ENCODE results near the gene TBC1D32.
"Not testable (repeated sequence)": the region's sequence is repeated elsewhere in the genome, so short reads cannot be mapped to it uniquely, and the experiment has no call there.

The TBC1D32 gene

DNA sequence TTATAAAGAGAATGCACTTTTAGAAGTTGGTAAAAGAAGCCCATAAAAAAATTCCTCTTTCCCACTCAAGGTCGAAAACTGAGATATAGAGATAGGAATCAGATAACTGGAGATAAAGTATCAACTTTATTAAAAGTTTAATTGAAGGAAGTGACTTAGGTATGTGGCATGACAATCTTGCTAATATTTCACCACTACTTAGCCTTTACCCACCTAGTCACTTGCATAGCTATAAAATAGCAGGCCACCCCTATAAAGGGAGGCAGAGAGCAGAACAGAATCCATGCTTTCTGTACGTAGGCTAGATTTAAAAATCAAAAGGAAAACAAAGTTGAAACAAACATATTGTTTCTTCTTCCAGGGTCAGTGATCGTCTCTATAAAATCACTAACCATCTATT lies 13.2 kb upstream of the TBC1D32 start:
- Histone ChIP-seq H3K27me3 (ENCODE audit: insufficient read depth, low read length) (no peaks in the 10 kb centered on the region), H3K4me1 (ENCODE audit: insufficient read depth, low read length) (no peaks in the 10 kb centered on the region), H3K9ac (ENCODE audit: low read depth, low read length) (no peak overlapping the region), H3K27ac (ENCODE audit: low read depth, low read length) (no peak overlapping the region), H3K9me3 (ENCODE audit: insufficient read depth, low read depth, low read length) (no peaks in the 10 kb centered on the region), H3K36me3 (ENCODE audit: insufficient read depth, low read length) (no peaks in the 10 kb centered on the region), H3K4me3 (ENCODE audit: low read length) (no peak overlapping the region)
- 90% methylated on average over 2 of the region's 3 CpGs for WGBS

DNA sequence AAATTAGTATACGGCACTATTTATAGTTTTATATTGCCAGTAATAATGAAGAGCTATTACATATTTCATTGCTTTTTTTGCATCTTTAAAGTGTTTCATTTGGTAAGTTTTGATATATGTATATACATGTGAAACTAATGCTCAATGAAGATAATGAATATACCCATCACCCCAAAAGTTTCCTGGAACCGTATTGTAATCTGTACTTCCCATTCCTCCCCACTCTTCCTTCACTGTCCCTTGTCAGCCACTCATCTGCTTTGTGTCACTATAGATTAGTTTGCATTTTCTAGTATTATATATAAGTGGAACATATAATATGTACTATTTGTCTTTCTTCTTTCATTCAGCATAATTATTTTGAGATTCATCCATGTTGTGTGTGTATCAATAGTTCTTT lies 10.3 kb upstream of the TBC1D32 start:
- H3K9ac ChIP-seq (ENCODE audit: low read depth, low read length): no peak overlapping the region
- H3K36me3 ChIP-seq (ENCODE audit: insufficient read depth, low read length): no peaks in the 10 kb centered on the region
- 100% methylated on average over 1 of the region's 2 CpGs for WGBS
- H3K4me1 ChIP-seq (ENCODE audit: insufficient read depth, low read length): no peaks in the 10 kb centered on the region
- H3K9me3 ChIP-seq (ENCODE audit: insufficient read depth, low read depth, low read length): no peaks in the 10 kb centered on the region
- no peak overlapping the region for H3K4me3 ChIP-seq (ENCODE audit: low read length)
- no peak overlapping the region for H3K27ac ChIP-seq (ENCODE audit: low read depth, low read length)
- no peaks in the 10 kb centered on the region for H3K27me3 ChIP-seq (ENCODE audit: insufficient read depth, low read length)

DNA sequence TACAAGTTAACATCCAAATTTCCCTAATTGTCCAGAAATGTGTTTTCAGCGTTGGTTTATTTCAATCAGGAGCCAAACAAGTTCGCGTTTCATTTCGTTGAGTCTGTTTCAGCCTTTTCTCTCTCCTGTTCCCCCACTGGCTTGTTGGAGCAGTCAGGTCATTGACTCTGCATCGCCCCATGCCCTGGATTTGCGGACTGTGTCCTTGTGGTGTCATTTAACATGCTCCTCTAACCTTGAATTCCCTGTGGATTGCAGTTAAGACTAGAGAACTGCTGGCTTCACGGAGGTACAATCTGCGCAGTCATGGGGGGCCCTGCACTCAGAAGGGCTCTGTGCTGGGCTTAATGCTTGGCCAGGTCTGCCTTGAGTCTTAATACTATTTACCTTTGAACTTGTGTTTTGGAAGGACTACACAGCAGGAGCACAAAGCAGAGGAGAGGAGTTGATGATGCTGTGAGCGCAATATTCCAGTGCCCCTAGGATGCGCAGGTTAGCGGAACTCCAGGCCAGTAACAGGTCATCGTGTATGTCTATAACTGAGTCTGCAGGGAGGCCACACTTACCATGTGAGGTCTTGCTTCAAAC lies 5.5 kb upstream of the TBC1D32 start:
- H3K4me3 ChIP-seq (ENCODE audit: low read length): no peak overlapping the region
- H3K27me3 ChIP-seq (ENCODE audit: insufficient read depth, low read length): no peaks in the 10 kb centered on the region
- 0 out of 2 replicates have a peak, but pooled peaks cover 3% of the 10 kb centered on the region for H3K4me1 ChIP-seq (ENCODE audit: insufficient read depth, low read length)
- H3K9ac ChIP-seq (ENCODE audit: low read depth, low read length): no peak overlapping the region
- H3K27ac ChIP-seq (ENCODE audit: low read depth, low read length): no peak overlapping the region
- H3K36me3 ChIP-seq (ENCODE audit: insufficient read depth, low read length): no peaks in the 10 kb centered on the region
- H3K9me3 ChIP-seq (ENCODE audit: insufficient read depth, low read depth, low read length): no peaks in the 10 kb centered on the region
- WGBS: 95% methylated on average over 12 of the region's 12 CpGs

DNA sequence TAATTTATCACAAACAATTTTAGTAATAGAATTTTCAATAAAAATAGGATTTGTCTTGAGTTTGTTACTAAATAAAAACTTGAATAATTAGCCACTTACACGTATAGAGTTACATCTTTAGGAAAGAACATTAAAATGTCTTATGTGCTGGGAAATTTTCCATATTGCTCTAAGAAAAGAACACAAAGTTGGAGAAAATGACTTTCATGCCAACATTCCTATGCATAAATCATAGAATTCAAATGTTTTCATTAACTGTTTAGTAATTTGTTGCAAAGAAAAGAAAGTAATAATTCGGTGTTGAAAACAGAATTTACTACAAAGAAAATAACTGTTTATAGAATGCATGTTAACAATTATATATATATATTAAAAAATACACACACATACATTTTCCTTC lies 4.7 kb upstream of the TBC1D32 start:
- Histone ChIP-seq H3K9me3 (ENCODE audit: insufficient read depth, low read depth, low read length) (no peaks in the 10 kb centered on the region), H3K36me3 (ENCODE audit: insufficient read depth, low read length) (no peaks in the 10 kb centered on the region), H3K27me3 (ENCODE audit: insufficient read depth, low read length) (no peaks in the 10 kb centered on the region), H3K4me3 (ENCODE audit: low read length) (no peak overlapping the region), H3K9ac (ENCODE audit: low read depth, low read length) (no peak overlapping the region), H3K27ac (ENCODE audit: low read depth, low read length) (no peak overlapping the region), H3K4me1 (ENCODE audit: insufficient read depth, low read length) (0 out of 2 replicates have a peak, but pooled peaks cover 3% of the 10 kb centered on the region)
- no CpG with 5 or more reads among the region's 2 CpGs for WGBS

DNA sequence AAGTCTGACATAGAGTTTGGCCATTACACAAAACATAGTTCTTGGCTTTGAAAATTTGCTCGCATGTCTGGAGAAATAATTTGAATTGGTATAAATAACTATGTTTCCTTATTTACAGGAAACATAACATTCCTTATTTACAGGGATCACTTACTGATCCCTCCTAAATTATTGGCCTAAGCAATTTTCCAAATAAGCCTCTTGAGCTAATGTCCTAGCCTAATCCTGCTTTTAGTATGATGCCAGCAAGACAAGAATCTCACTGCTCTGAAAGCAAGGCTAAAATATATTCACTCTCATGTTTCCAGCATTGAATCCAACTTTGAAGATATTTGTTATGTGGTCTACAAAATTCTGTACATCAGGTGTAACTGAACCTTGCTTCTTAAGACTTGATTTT lies 4.1 kb upstream of the TBC1D32 start:
- Histone ChIP-seq H3K27me3 (ENCODE audit: insufficient read depth, low read length) (no peaks in the 10 kb centered on the region), H3K9ac (ENCODE audit: low read depth, low read length) (no peak overlapping the region), H3K4me3 (ENCODE audit: low read length) (no peak overlapping the region), H3K36me3 (ENCODE audit: insufficient read depth, low read length) (no peaks in the 10 kb centered on the region), H3K4me1 (ENCODE audit: insufficient read depth, low read length) (0 out of 2 replicates have a peak, but pooled peaks cover 3% of the 10 kb centered on the region), H3K27ac (ENCODE audit: low read depth, low read length) (no peak overlapping the region), H3K9me3 (ENCODE audit: insufficient read depth, low read depth, low read length) (no peaks in the 10 kb centered on the region)
- WGBS: no CpG with 5 or more reads among the region's 1 CpG

DNA sequence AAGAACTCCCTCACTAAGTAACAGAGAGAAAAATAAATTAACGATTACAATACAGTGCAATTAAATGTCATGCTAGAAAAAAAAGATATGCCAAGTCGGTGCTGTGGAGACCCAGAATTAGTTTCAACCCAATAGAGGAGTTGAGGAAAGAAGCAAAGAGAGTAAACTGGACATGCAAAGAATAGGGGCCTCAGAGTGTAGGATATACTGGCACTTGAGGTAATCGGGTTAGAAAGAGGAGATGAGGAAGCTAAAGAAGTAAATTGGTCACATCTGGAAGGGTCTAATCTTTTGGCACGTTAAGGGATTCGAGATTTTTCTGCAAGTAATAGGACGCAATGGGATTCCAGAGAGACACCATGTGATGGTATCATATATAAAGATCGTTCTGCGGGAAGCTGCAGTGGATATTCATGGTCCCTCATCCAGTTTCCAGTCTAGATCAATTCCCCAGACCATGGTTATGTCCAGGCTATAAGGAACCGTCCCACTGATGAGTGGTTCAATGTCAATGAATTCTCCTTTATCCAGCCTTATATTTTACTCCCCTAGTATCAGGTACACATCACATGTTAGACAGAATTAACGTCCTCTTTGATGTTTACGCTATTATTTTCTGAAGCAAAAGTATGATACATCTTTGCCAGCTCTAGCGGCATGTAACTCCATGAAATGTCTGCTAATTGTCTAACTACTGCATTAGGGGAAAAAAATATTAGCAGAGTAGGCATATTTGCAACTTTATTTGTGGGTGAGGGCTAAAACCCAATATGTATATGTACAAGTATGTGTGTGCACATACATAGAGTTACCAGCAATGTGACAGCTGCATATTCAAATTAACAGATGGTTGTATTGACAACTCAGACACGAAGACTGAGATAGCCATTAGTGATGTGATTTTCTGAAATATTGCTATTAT lies 1.1 kb upstream of the TBC1D32 start:
- Histone ChIP-seq H3K27me3 (ENCODE audit: insufficient read depth, low read length) (no peaks in the 10 kb centered on the region), H3K9ac (ENCODE audit: low read depth, low read length) (peak overlapping the region; percentile 74), H3K4me1 (ENCODE audit: insufficient read depth, low read length) (0 out of 2 replicates have a peak, but pooled peaks cover 3% of the 10 kb centered on the region), H3K4me3 (ENCODE audit: low read length) (peak overlapping the region; percentile 80), H3K9me3 (ENCODE audit: insufficient read depth, low read depth, low read length) (no peaks in the 10 kb centered on the region), H3K36me3 (ENCODE audit: insufficient read depth, low read length) (no peaks in the 10 kb centered on the region), H3K27ac (ENCODE audit: low read depth, low read length) (peak overlapping the region; percentile 73)
- WGBS: 89% methylated on average over 13 of the region's 13 CpGs

DNA sequence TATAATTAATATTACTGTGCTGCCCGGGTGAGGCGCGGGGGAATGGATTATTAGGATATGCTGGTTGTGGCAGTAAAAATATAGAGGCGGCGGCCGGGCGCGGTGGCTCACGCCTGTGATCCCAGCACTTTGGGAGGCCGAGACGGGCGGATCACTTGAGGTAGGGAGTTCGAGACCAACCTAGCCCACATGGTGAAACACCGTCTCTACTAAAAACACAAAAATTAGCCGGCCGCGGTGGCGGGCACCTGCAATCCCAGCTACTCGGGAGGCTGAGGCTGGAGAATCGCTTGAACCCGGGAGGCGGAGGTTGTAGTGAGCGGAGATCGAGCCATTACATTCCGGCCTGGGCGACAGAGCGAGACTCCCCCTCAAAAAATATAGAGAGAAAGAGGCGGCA lies 586 bp downstream of the TBC1D32 start:
- not testable (repeated sequence) for H3K27ac ChIP-seq (ENCODE audit: low read depth, low read length); H3K36me3 ChIP-seq (ENCODE audit: insufficient read depth, low read length); H3K9ac ChIP-seq (ENCODE audit: low read depth, low read length); H3K27me3 ChIP-seq (ENCODE audit: insufficient read depth, low read length); H3K9me3 ChIP-seq (ENCODE audit: insufficient read depth, low read depth, low read length); H3K4me1 ChIP-seq (ENCODE audit: insufficient read depth, low read length)
- H3K4me3 ChIP-seq (ENCODE audit: low read length): peak overlapping the region; percentile 80
- WGBS: 97% methylated on average over 26 of the region's 28 CpGs

DNA sequence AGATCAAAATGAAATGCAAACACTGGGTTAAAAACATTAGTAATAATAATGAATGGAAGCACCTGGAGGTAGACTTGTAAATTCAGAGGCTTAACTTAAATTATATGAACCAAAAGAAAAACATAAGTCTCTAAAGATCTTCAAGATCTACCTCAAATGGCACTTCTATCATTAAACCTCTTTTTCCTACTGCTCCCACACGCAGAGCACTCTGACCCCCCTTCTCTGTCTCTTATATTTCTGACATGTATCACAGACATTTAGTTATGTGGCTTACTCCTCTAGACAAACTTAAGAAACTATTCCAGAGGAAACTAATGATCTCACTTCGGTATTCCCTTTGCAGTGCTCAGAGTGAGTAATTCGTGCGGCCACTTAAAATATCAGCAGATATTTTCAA lies 1.1 kb downstream of the TBC1D32 start:
- Histone ChIP-seq H3K27me3 (ENCODE audit: insufficient read depth, low read length) (no peaks in the 10 kb centered on the region), H3K36me3 (ENCODE audit: insufficient read depth, low read length) (no peaks in the 10 kb centered on the region), H3K9ac (ENCODE audit: low read depth, low read length) (no peak overlapping the region), H3K4me3 (ENCODE audit: low read length) (no peak overlapping the region), H3K4me1 (ENCODE audit: insufficient read depth, low read length) (0 out of 2 replicates have a peak, but pooled peaks cover 3% of the 10 kb centered on the region), H3K27ac (ENCODE audit: low read depth, low read length) (no peak overlapping the region), H3K9me3 (ENCODE audit: insufficient read depth, low read depth, low read length) (no peaks in the 10 kb centered on the region)
- WGBS: 96% methylated on average over 4 of the region's 4 CpGs

DNA sequence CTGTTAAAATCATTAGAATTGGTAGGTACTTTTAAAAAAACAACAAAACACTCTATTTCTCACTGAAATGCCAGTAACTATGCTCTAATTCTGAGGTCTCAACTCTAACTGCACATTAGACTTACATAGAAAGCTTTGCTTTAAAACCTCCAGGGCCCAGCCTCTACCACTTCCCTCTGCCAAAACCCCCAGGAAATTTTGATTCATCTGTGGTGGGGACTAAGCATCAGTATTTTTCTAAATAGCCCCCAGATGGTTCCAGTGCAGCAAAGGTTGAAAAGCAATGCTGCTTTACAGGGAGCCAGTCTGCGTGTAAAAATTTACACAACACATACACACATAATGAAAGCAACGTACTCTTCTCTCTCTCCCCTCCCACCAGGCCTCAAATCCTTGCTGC lies 3.8 kb downstream of the TBC1D32 start:
- Histone ChIP-seq H3K27ac (ENCODE audit: low read depth, low read length) (no peak overlapping the region), H3K36me3 (ENCODE audit: insufficient read depth, low read length) (no peaks in the 10 kb centered on the region), H3K4me3 (ENCODE audit: low read length) (no peak overlapping the region), H3K9ac (ENCODE audit: low read depth, low read length) (no peak overlapping the region), H3K4me1 (ENCODE audit: insufficient read depth, low read length) (0 out of 2 replicates have a peak, but pooled peaks cover 3% of the 10 kb centered on the region), H3K27me3 (ENCODE audit: insufficient read depth, low read length) (no peaks in the 10 kb centered on the region), H3K9me3 (ENCODE audit: insufficient read depth, low read depth, low read length) (no peaks in the 10 kb centered on the region)
- 91% methylated on average over 2 of the region's 2 CpGs for WGBS

DNA sequence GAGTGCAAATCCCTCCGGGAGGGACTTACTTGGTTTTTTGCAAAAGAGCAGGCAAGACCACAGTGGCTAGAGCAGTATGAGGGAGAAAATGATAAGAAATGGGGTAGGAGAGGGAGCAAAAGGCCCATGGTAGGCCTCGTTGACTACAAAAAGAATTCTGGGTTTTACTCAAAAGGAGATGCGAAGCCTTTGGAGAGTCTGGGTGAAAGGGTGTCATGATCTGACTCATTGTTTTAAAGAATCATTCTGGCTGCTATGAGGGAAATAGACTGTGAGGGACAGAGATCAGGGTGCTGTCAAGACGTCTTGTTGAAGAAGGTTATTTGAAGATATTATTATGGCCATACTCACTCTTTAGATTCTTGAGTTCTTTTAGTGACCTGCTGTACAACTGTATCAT lies 13.0 kb downstream of the TBC1D32 start:
- 94% methylated on average over 4 of the region's 4 CpGs for WGBS
- no peak overlapping the region for H3K9ac ChIP-seq (ENCODE audit: low read depth, low read length)
- H3K4me1 ChIP-seq (ENCODE audit: insufficient read depth, low read length): no peaks in the 10 kb centered on the region
- H3K27me3 ChIP-seq (ENCODE audit: insufficient read depth, low read length): no peaks in the 10 kb centered on the region
- peaks cover 8% of the 10 kb centered on the region; the same call in 1 of the 2 replicates for H3K36me3 ChIP-seq (ENCODE audit: insufficient read depth, low read length)
- H3K4me3 ChIP-seq (ENCODE audit: low read length): no peak overlapping the region
- no peak overlapping the region for H3K27ac ChIP-seq (ENCODE audit: low read depth, low read length)
- H3K9me3 ChIP-seq (ENCODE audit: insufficient read depth, low read depth, low read length): no peaks in the 10 kb centered on the region

DNA sequence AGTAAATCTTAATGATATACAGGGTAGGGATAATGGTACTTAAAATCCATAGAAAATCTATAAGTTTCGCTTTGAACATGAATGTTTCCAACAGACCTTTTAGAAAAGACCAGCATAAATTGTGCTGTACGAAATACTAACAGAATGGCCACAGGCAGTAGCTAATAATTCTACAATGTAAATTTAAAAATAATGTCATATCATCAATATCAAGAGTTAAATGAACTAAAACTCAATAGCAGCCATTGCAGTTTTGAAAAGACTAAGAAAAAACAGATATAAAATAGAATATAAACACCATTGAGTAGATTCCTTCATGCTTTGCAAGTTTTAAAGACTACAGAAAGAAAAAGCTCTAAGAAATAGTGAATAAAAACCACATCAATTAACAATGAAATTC lies 14.7 kb downstream of the TBC1D32 start:
- Histone ChIP-seq H3K9ac (ENCODE audit: low read depth, low read length) (no peak overlapping the region), H3K4me1 (ENCODE audit: insufficient read depth, low read length) (no peaks in the 10 kb centered on the region), H3K36me3 (ENCODE audit: insufficient read depth, low read length) (peaks cover 8% of the 10 kb centered on the region; the same call in 1 of the 2 replicates), H3K27me3 (ENCODE audit: insufficient read depth, low read length) (no peaks in the 10 kb centered on the region), H3K4me3 (ENCODE audit: low read length) (no peak overlapping the region), H3K27ac (ENCODE audit: low read depth, low read length) (no peak overlapping the region), H3K9me3 (ENCODE audit: insufficient read depth, low read depth, low read length) (no peaks in the 10 kb centered on the region)
- WGBS: 89% methylated on average over 2 of the region's 2 CpGs

Data from HUES64 (cell line).